Neural cell (in vitro differentiated cells): ENCODE data around the gene S1PR4. TPM values are rescaled to one million over a fixed set of nuclear protein-coding genes. Genes with fewer than 3 reads are reported as not detected.

ENCODE experiments used
- H2AFZ ChIP-seq: fragments of 200-600, 300-800 bp; sonication (generic), shearing (Covaris generic); 2 replicates; pipeline ENCODE4 v1.6.0; 2014; ENCODE audit warnings: low read depth, mild to moderate bottlenecking, antibody characterized with exemption, low read length, moderate library complexity
- H3F3A ChIP-seq: fragments of 200-600 bp; shearing (Covaris generic); 2 replicates; pipeline ENCODE4 v1.6.1; 2016; ENCODE audit warnings: mild to moderate bottlenecking, moderate library complexity, mixed read lengths, antibody characterized with exemption, low read length; ENCODE audit not compliant: insufficient read depth, poor library complexity, severe bottlenecking
- H3K27ac ChIP-seq: fragments of 200-600, 300-800 bp; sonication (generic), shearing (Covaris generic); 2 replicates; pipeline ENCODE4 v1.5.1; 2014; ENCODE audit warnings: mild to moderate bottlenecking, low read length, moderate library complexity
- H3K27me3 ChIP-seq: fragments of 300-800, 200-600 bp; sonication (generic), shearing (Covaris generic); 2 replicates; pipeline ENCODE4 v1.6.0; 2014; ENCODE audit warnings: mild to moderate bottlenecking, low read depth, low read length, moderate library complexity; ENCODE audit not compliant: insufficient read depth
- H3K36me3 ChIP-seq: fragments of 300-800, 200-600 bp; sonication (generic), shearing (Covaris generic); 2 replicates; pipeline ENCODE4 v1.5.1; 2014; ENCODE audit warnings: mild to moderate bottlenecking, antibody characterized with exemption, low read length, moderate library complexity; ENCODE audit not compliant: insufficient read depth
- H3K4me2 ChIP-seq: fragments of 300-800, 200-600 bp; sonication (generic), shearing (Covaris generic); 2 replicates; pipeline ENCODE4 v1.6.0; 2014; ENCODE audit warnings: mild to moderate bottlenecking, low read length
- H3K4me3 ChIP-seq: fragments of 300-800, 200-600 bp; sonication (generic), shearing (Covaris generic); 2 replicates; pipeline ENCODE4 v1.5.1; 2014; ENCODE audit warnings: mild to moderate bottlenecking, low read length, moderate library complexity
- H3K79me2 ChIP-seq: fragments of 200-600 bp; shearing (Covaris generic); replicated peaks from 2 replicates; pipeline ENCODE4 v1.6.0; 2014; ENCODE audit warnings: mild to moderate bottlenecking, low read length, moderate library complexity; ENCODE audit not compliant: insufficient read depth
- H3K9ac ChIP-seq: fragments of 300-800, 200-600 bp; sonication (generic), shearing (Covaris generic); 2 replicates; pipeline ENCODE4 v1.6.1; 2016; ENCODE audit warnings: mild to moderate bottlenecking, low read length, mixed read lengths
- H3K9me2 ChIP-seq: fragments of 200-600 bp; shearing (Covaris generic); 2 replicates; pipeline ENCODE4 v1.6.1; 2016; ENCODE audit warnings: mild to moderate bottlenecking, low read length, mixed read lengths; ENCODE audit not compliant: insufficient read depth
- H3K9me3 ChIP-seq: fragments of 200-600, 300-800 bp; sonication (generic), shearing (Covaris generic); 2 replicates; pipeline ENCODE4 v1.6.1; 2016; ENCODE audit warnings: mild to moderate bottlenecking, mixed run types, low read length, moderate library complexity, mixed read lengths
- H4K20me1 ChIP-seq: fragments of 200-600 bp; shearing (Covaris generic); 2 replicates; pipeline ENCODE4 v1.6.1; 2016; ENCODE audit warnings: mild to moderate bottlenecking, mixed run types; ENCODE audit not compliant: insufficient read depth
- EP300 ChIP-seq: fragments of 450-650 bp; conservative IDR thresholded peaks from 2 replicates; pipeline ENCODE4 v1.6.1; 2014; ENCODE audit warnings: antibody characterized with exemption, mild to moderate bottlenecking, moderate library complexity; ENCODE audit not compliant: poor library complexity, severe bottlenecking
- EZH2 ChIP-seq: fragments of 200-600, 300-800 bp; shearing (Covaris generic), sonication (generic); IDR thresholded peaks from 2 replicates; pipeline ENCODE4 v1.6.1; 2014; ENCODE audit warnings: antibody characterized with exemption, low read length, borderline replicate concordance, mild to moderate bottlenecking; ENCODE audit not compliant: insufficient read depth, poor library complexity, severe bottlenecking
- MXI1 ChIP-seq: fragments of 450-650 bp; conservative IDR thresholded peaks from 2 replicates; pipeline ENCODE4 v1.6.1; 2014; ENCODE audit warnings: antibody characterized with exemption, mild to moderate bottlenecking; ENCODE audit not compliant: poor library complexity, severe bottlenecking
- POLR2AphosphoS5 ChIP-seq: IDR thresholded peaks from 2 replicates; pipeline ENCODE4 v1.6.1; 2012
- RAD21 ChIP-seq: fragments of 450-650 bp; conservative IDR thresholded peaks from 2 replicates; pipeline ENCODE4 v1.6.1; 2014; ENCODE audit warnings: antibody characterized with exemption, mild to moderate bottlenecking, moderate library complexity
- SMC3 ChIP-seq: fragments of 450-650 bp; conservative IDR thresholded peaks from 2 replicates; pipeline ENCODE4 v1.6.1; 2014; ENCODE audit warnings: antibody characterized with exemption, mild to moderate bottlenecking, moderate library complexity; ENCODE audit not compliant: poor library complexity
- TAF1 ChIP-seq: IDR thresholded peaks from 2 replicates; pipeline ENCODE4 v1.6.1; 2012; ENCODE audit warnings: low read depth
- polyA plus RNA-seq: library from polyadenylated mRNA; depleted of rRNA; stranded (reverse); fragments of >200 nt; gene quantifications from 2 replicates; pipeline ENCODE4 v1.2.3, GENCODE V29; 2014
- TF ChIP-seq, protein P1 (sequence below): fragments of 450-650 bp; IDR thresholded peaks from 2 replicates; pipeline ENCODE4 v1.5.1; 2014; ENCODE audit warnings: antibody characterized with exemption, mild to moderate bottlenecking, moderate library complexity; ENCODE audit not compliant: poor library complexity, severe bottlenecking
- TF ChIP-seq, protein P2 (sequence below): IDR thresholded peaks from 2 replicates; pipeline ENCODE4 v1.6.1; 2012; ENCODE audit warnings: borderline replicate concordance

S1PR4 gene
- polyA plus RNA-seq, 1 donor from 2014 or later: not detected

DNA sequence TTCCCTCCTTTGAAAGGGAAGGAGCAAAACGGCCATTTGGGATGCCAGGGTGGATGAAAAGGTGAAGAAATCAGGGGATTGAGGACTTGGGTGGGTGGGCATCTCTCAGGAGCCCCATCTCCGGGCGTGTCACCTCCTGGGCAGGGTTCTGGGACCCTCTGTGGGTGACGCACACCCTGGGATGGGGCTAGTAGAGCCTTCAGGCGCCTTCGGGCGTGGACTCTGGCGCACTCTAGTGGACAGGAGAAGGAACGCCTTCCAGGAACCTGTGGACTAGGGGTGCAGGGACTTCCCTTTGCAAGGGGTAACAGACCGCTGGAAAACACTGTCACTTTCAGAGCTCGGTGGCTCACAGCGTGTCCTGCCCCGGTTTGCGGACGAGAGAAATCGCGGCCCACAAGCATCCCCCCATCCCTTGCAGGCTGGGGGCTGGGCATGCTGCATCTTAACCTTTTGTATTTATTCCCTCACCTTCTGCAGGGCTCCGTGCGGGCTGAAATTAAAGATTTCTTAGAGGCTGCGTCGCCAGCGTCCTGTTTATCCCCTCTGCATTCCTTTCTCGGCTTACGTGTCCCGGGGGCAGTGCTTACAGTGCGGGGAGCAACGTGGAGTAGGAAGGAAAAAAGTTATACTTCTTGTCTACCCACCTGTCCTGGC lies 15.2 kb upstream of the S1PR4 start:
- H3K27me3 ChIP-seq: no peaks in the 10 kb centered on the region
- H3K36me3 ChIP-seq: no peaks in the 10 kb centered on the region
- H3K27ac ChIP-seq: no peak overlapping the region
- no peak overlapping the region for H3K4me2 ChIP-seq
- H4K20me1 ChIP-seq: no peaks in the 10 kb centered on the region
- no peaks in the 10 kb centered on the region for H3K79me2 ChIP-seq
- no peaks in the 10 kb centered on the region for H3K9me2 ChIP-seq
- no peak overlapping the region for H2AFZ ChIP-seq
- no peaks in the 10 kb centered on the region for H3K9me3 ChIP-seq
- H3K9ac ChIP-seq: no peak overlapping the region
- peak; percentile 92 for TF ChIP-seq RAD21
- TF ChIP-seq, protein P1, sequence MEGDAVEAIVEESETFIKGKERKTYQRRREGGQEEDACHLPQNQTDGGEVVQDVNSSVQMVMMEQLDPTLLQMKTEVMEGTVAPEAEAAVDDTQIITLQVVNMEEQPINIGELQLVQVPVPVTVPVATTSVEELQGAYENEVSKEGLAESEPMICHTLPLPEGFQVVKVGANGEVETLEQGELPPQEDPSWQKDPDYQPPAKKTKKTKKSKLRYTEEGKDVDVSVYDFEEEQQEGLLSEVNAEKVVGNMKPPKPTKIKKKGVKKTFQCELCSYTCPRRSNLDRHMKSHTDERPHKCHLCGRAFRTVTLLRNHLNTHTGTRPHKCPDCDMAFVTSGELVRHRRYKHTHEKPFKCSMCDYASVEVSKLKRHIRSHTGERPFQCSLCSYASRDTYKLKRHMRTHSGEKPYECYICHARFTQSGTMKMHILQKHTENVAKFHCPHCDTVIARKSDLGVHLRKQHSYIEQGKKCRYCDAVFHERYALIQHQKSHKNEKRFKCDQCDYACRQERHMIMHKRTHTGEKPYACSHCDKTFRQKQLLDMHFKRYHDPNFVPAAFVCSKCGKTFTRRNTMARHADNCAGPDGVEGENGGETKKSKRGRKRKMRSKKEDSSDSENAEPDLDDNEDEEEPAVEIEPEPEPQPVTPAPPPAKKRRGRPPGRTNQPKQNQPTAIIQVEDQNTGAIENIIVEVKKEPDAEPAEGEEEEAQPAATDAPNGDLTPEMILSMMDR: peak; percentile 91
- peak; percentile 94 for TF ChIP-seq SMC3
- TF ChIP-seq EZH2: no peak
- no peaks in the 10 kb centered on the region for H3F3A ChIP-seq
- H3K4me3 ChIP-seq: no peak overlapping the region

DNA sequence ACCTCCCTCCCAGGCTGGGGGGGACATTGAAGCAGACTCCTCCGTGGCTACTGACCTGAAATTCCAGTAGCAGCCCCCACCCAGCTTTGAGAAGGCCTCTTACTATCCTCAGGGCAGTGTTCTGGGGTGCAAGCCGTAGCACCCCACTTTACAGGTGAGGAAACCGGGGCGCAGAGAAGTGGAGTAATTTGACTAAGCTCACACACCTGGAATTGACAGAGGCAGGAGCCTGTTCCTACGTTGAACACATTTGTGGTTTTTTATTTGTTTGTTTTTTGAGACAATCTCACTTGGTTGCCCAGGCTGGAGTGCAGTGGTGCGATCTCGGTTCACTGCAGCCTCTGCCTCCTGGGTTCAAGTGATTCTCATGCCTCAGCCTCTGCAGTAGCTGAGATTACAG lies 14.6 kb upstream of the S1PR4 start:
- H3K9ac ChIP-seq: no peak overlapping the region
- no peaks in the 10 kb centered on the region for H3K79me2 ChIP-seq
- no peaks in the 10 kb centered on the region for H3K36me3 ChIP-seq
- H3K27ac ChIP-seq: no peak overlapping the region
- H3K4me3 ChIP-seq: no peak overlapping the region
- H4K20me1 ChIP-seq: no peaks in the 10 kb centered on the region
- H2AFZ ChIP-seq: no peak overlapping the region
- no peak overlapping the region for H3K4me2 ChIP-seq
- H3K9me3 ChIP-seq: no peaks in the 10 kb centered on the region
- TF ChIP-seq TAF1 (no peak), EZH2 (no peak), EP300 (no peak), RAD21 (no peak), POLR2AphosphoS5 (no peak), SMC3 (no peak), MXI1 (no peak)
- TF ChIP-seq, protein P1: no peak
- TF ChIP-seq, protein P2, sequence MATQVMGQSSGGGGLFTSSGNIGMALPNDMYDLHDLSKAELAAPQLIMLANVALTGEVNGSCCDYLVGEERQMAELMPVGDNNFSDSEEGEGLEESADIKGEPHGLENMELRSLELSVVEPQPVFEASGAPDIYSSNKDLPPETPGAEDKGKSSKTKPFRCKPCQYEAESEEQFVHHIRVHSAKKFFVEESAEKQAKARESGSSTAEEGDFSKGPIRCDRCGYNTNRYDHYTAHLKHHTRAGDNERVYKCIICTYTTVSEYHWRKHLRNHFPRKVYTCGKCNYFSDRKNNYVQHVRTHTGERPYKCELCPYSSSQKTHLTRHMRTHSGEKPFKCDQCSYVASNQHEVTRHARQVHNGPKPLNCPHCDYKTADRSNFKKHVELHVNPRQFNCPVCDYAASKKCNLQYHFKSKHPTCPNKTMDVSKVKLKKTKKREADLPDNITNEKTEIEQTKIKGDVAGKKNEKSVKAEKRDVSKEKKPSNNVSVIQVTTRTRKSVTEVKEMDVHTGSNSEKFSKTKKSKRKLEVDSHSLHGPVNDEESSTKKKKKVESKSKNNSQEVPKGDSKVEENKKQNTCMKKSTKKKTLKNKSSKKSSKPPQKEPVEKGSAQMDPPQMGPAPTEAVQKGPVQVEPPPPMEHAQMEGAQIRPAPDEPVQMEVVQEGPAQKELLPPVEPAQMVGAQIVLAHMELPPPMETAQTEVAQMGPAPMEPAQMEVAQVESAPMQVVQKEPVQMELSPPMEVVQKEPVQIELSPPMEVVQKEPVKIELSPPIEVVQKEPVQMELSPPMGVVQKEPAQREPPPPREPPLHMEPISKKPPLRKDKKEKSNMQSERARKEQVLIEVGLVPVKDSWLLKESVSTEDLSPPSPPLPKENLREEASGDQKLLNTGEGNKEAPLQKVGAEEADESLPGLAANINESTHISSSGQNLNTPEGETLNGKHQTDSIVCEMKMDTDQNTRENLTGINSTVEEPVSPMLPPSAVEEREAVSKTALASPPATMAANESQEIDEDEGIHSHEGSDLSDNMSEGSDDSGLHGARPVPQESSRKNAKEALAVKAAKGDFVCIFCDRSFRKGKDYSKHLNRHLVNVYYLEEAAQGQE: no peak
- H3F3A ChIP-seq: no peaks in the 10 kb centered on the region
- no peaks in the 10 kb centered on the region for H3K27me3 ChIP-seq
- H3K9me2 ChIP-seq: no peaks in the 10 kb centered on the region
